ENCODE measurements around the gene UBE2D3.

GRCh38 chr4:102761906-102762305 is 65.4 kb downstream of the UBE2D3 start:
- TF ChIP-seq, protein P1, sequence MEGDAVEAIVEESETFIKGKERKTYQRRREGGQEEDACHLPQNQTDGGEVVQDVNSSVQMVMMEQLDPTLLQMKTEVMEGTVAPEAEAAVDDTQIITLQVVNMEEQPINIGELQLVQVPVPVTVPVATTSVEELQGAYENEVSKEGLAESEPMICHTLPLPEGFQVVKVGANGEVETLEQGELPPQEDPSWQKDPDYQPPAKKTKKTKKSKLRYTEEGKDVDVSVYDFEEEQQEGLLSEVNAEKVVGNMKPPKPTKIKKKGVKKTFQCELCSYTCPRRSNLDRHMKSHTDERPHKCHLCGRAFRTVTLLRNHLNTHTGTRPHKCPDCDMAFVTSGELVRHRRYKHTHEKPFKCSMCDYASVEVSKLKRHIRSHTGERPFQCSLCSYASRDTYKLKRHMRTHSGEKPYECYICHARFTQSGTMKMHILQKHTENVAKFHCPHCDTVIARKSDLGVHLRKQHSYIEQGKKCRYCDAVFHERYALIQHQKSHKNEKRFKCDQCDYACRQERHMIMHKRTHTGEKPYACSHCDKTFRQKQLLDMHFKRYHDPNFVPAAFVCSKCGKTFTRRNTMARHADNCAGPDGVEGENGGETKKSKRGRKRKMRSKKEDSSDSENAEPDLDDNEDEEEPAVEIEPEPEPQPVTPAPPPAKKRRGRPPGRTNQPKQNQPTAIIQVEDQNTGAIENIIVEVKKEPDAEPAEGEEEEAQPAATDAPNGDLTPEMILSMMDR (IDR thresholded peaks at IDR 0.05), result no peak
- no peak for TF ChIP-seq POLR2A (IDR thresholded peaks at IDR 0.05)

Measured in vagina (tissue), 2 donors.